WTC11 (cell line): ENCODE measurements around the gene UNCX. TPM values are rescaled to one million over a fixed set of nuclear protein-coding genes. Genes with fewer than 3 reads are reported as not detected.

Source experiments
- ATAC-seq: fragments of 200-7000 bp; cut with Tn5 transposase; 2 replicates; pipeline ENCODE4 v1.10.0; 2021; ENCODE audit warnings: mild to moderate bottlenecking, moderate library complexity
- CTCF ChIA-PET: fragments of 300-600 bp; sonication (Branson Sonifier 250); formaldehyde crosslinking; loops from one replicate; lab custom pipeline; 2021; ENCODE audit warnings: antibody characterized with exemption; lab: Charles Lee
- POLR2A ChIA-PET: fragments of 350-600 bp; sonication (Branson Sonifier 250); formaldehyde crosslinking; loops from one replicate; lab custom pipeline; 2021; ENCODE audit warnings: antibody characterized with exemption; lab: Charles Lee
- DNase-seq: peaks from one replicate; pipeline ENCODE4 v3.0.0; 2021; ENCODE audit warnings: low spot score
- H3K27ac Mint-ChIP-seq: 2 replicates; pipeline ENCODE4 v1.8.0; 2021; ENCODE audit warnings: mixed read lengths
- H3K27me3 Mint-ChIP-seq: 2 replicates; pipeline ENCODE4 v1.8.0; 2021; ENCODE audit warnings: low read depth, mild to moderate bottlenecking, moderate library complexity, mixed read lengths
- H3K36me3 Mint-ChIP-seq: 2 replicates; pipeline ENCODE4 v1.8.0; 2021; ENCODE audit warnings: mixed read lengths
- H3K4me1 Mint-ChIP-seq: 2 replicates; pipeline ENCODE4 v1.8.0; 2022; ENCODE audit warnings: mixed read lengths
- H3K4me3 Mint-ChIP-seq: 2 replicates; pipeline ENCODE4 v1.8.0; 2021; ENCODE audit warnings: mild to moderate bottlenecking, moderate library complexity, mixed read lengths
- H3K9me3 Mint-ChIP-seq: 2 replicates; pipeline ENCODE4 v1.8.0; 2021; ENCODE audit warnings: mixed read lengths
- ERG ChIP-seq: fragments of 250-450 bp; sonication (Bioruptor Pico); IDR thresholded peaks from 2 replicates; pipeline ENCODE4 v1.8.0; 2021; ENCODE audit warnings: mild to moderate bottlenecking
- IRF2 ChIP-seq: sonication (generic); formaldehyde crosslinking; IDR thresholded peaks from 2 replicates; pipeline ENCODE4 v1.8.0; 2022; ENCODE audit warnings: low read depth, missing genetic modification reagents, borderline replicate concordance
- JUN ChIP-seq: sonication (generic); formaldehyde crosslinking; IDR thresholded peaks from 2 replicates; pipeline ENCODE4 v1.8.0; 2023; ENCODE audit warnings: mild to moderate bottlenecking, missing genetic modification reagents
- NR1H2 ChIP-seq: sonication (generic); formaldehyde crosslinking; IDR thresholded peaks from 2 replicates; pipeline ENCODE4 v1.9.0; 2021; ENCODE audit warnings: mild to moderate bottlenecking, moderate library complexity, missing genetic modification reagents
- SOX15 ChIP-seq: fragments of 250-450 bp; sonication (Bioruptor Pico); IDR thresholded peaks from 2 replicates; pipeline ENCODE4 v1.9.0; 2021; ENCODE audit warnings: mild to moderate bottlenecking
- SP1 ChIP-seq: sonication (generic); formaldehyde crosslinking; conservative IDR thresholded peaks from 2 replicates; pipeline ENCODE4 v1.8.1; 2022; ENCODE audit warnings: missing genetic modification reagents
- TEAD1 ChIP-seq: sonication (generic); formaldehyde crosslinking; IDR thresholded peaks from 2 replicates; pipeline ENCODE4 v1.8.0; 2022; ENCODE audit warnings: mild to moderate bottlenecking, missing genetic modification reagents
- ZNF281 ChIP-seq: sonication (generic); formaldehyde crosslinking; IDR thresholded peaks from 2 replicates; pipeline ENCODE4 v1.8.0; 2023; ENCODE audit warnings: mild to moderate bottlenecking, missing genetic modification reagents
- ZNF317 ChIP-seq: sonication (generic); formaldehyde crosslinking; IDR thresholded peaks from 2 replicates; pipeline ENCODE4 v1.8.1; 2023; ENCODE audit warnings: low read depth, mild to moderate bottlenecking, moderate library complexity, missing genetic modification reagents, borderline replicate concordance
- ZNF396 ChIP-seq: fragments of 250-450 bp; sonication (Bioruptor Pico); IDR thresholded peaks from 2 replicates; pipeline ENCODE4 v1.8.0; 2021; ENCODE audit warnings: mild to moderate bottlenecking, moderate library complexity, borderline replicate concordance
- total RNA-seq: library from RNA; stranded (reverse); gene quantifications from 3 replicates; pipeline ENCODE4 v1.2.3, GENCODE V29; 2021
- TF ChIP-seq, protein P1 (sequence below): sonication (generic); formaldehyde crosslinking; IDR thresholded peaks from 2 replicates; pipeline ENCODE4 v1.8.1; 2023; ENCODE audit warnings: mild to moderate bottlenecking, missing genetic modification reagents, borderline replicate concordance
- TF ChIP-seq, protein P2 (sequence below): sonication (generic); formaldehyde crosslinking; conservative IDR thresholded peaks from 2 replicates; pipeline ENCODE4 v1.8.1; 2022; ENCODE audit warnings: mild to moderate bottlenecking, missing genetic modification reagents
- TF ChIP-seq, protein P3 (sequence below): sonication (generic); formaldehyde crosslinking; IDR thresholded peaks from 2 replicates; pipeline ENCODE4 v1.8.1; 2022; ENCODE audit warnings: missing genetic modification reagents, borderline replicate concordance

Gene UNCX
- total RNA-seq, 1 experiment from 2014 or later = not detected

DNA sequence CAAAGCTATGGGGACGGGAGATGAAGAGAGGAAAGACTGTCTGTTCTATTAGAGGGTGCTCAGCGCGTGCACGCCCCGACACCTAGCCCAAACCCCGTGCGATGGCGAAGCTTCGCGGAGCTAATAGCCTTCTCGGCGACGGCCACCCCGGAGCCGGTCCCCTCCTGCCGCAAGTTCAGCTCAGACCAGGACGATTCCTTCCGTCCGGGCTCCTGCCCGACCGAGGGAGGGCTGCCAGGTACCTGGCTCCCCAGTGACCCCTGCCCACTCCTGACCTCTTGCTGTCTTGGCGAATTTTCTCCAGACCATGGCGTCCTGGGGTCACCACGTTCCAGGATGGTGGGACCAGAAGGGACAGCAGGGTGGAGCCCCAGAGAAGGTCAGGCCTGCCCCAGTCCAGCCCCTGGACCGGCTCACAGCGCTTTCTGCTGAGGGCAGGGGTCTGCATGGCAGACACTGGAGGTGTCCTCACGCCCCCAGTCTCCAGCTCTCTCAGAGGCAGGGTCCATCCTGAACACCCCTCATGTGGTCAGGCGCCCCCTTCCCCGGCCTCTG lies 36.7 kb downstream of the UNCX start:
- POLR2A ChIA-PET = interaction anchor here (0.6 kb wide), 1 partner anchor 31 kb away, joined by 4 read pairs; no protein-coding TSS in a partner anchor
- no peak for ATAC-seq
- CTCF ChIA-PET = interaction anchor here (0.8 to 1.0 kb wide), 2 partner anchors 100 to 163 kb away, joined by 3 to 4 read pairs; no protein-coding TSS in a partner anchor

More for the DNA sequence above, 36.7 kb downstream of the UNCX start:
- H3K27ac Mint-ChIP-seq = no peak overlapping the region
- TF ChIP-seq, protein P1, sequence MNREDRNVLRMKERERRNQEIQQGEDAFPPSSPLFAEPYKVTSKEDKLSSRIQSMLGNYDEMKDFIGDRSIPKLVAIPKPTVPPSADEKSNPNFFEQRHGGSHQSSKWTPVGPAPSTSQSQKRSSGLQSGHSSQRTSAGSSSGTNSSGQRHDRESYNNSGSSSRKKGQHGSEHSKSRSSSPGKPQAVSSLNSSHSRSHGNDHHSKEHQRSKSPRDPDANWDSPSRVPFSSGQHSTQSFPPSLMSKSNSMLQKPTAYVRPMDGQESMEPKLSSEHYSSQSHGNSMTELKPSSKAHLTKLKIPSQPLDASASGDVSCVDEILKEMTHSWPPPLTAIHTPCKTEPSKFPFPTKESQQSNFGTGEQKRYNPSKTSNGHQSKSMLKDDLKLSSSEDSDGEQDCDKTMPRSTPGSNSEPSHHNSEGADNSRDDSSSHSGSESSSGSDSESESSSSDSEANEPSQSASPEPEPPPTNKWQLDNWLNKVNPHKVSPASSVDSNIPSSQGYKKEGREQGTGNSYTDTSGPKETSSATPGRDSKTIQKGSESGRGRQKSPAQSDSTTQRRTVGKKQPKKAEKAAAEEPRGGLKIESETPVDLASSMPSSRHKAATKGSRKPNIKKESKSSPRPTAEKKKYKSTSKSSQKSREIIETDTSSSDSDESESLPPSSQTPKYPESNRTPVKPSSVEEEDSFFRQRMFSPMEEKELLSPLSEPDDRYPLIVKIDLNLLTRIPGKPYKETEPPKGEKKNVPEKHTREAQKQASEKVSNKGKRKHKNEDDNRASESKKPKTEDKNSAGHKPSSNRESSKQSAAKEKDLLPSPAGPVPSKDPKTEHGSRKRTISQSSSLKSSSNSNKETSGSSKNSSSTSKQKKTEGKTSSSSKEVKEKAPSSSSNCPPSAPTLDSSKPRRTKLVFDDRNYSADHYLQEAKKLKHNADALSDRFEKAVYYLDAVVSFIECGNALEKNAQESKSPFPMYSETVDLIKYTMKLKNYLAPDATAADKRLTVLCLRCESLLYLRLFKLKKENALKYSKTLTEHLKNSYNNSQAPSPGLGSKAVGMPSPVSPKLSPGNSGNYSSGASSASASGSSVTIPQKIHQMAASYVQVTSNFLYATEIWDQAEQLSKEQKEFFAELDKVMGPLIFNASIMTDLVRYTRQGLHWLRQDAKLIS (CRISPR knock-in tag) = no peak
- TF ChIP-seq ZNF281 (CRISPR knock-in tag) (no peak), SOX15 (no peak), TEAD1 (CRISPR knock-in tag) (no peak), JUN (no peak), SP1 (CRISPR knock-in tag) (no peak), ZNF396 (CRISPR knock-in tag) (no peak), ZNF317 (CRISPR knock-in tag) (no peak), IRF2 (no peak), NR1H2 (CRISPR knock-in tag) (no peak), ERG (no peak)
- TF ChIP-seq, protein P2, sequence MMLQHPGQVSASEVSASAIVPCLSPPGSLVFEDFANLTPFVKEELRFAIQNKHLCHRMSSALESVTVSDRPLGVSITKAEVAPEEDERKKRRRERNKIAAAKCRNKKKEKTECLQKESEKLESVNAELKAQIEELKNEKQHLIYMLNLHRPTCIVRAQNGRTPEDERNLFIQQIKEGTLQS = no peak
- TF ChIP-seq, protein P3, sequence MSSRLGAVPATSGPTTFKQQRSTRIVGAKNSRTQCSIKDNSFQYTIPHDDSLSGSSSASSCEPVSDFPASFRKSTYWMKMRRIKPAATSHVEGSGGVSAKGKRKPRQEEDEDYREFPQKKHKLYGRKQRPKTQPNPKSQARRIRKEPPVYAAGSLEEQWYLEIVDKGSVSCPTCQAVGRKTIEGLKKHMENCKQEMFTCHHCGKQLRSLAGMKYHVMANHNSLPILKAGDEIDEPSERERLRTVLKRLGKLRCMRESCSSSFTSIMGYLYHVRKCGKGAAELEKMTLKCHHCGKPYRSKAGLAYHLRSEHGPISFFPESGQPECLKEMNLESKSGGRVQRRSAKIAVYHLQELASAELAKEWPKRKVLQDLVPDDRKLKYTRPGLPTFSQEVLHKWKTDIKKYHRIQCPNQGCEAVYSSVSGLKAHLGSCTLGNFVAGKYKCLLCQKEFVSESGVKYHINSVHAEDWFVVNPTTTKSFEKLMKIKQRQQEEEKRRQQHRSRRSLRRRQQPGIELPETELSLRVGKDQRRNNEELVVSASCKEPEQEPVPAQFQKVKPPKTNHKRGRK (CRISPR knock-in tag) = no peak
- TF ChIP-seq, all 79 proteins: peak for 0
- Mint-ChIP-seq H3K27me3 (no peaks in the 10 kb centered on the region; the same call in 1 of the 2 replicates), H3K9me3 (no peaks in the 10 kb centered on the region), H3K4me1 (no peaks in the 10 kb centered on the region), H3K4me3 (no peak overlapping the region), H3K36me3 (peaks cover 3% of the 10 kb centered on the region)
- no peak for DNase-seq
